GM03348 (cell line): ENCODE results near the gene TAOK1.
A peak's percentile ranks its signal among the peaks of the same experiment; 100 is the strongest.
"Not testable (repeated sequence)": the region's sequence is repeated elsewhere in the genome, so short reads cannot be mapped to it uniquely, and the experiment has no call there.

Experiments
- DNase-seq: peaks from one replicate; pipeline ENCODE4 v3.0.0; 2012; ENCODE audit warnings: low spot score

TAOK1 gene

DNA sequence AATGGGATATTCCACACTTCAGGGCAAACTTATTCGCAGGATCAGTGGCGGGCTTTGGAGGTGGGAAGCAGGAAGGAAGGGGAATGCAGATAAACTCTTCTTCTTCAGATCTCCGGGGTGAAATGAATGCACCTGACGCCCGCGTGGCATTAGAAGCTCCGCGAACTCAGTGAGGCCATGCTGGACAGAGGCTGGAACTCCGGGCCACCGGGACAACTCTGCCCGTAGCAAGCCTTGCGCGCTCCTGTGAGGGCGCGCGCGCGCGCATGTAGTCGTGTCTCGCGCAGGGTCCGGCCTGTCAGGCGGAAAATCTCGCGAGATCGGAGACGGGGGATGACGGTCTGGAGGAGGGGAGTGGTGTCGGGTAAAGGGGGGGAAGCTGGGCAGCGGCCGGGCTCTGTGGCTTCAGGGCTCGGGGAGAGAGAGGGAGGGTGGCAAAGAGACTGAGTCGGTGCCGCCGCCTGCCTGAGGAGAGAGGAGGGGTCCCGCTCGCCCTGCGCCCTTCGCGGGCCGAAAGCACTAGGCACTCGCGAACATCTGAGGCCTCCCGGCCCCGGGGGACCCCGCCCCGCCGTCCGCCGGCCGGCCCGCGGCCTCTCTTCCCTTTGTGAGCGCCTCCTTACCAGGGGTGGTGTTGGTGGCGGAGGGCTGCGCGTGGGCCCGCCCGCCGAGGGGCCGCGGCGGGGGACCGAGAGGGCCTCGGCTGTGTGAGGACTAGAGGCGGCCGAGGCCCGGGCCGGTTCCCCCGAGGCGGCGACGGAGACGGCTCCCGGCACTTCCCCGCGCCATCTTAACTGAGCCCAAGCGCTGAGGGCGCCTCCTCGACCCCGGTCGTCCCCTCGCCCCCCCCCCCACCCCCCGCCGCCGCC lies at the start of gene TAOK1:
TSS of gene TAOK1 (plus strand) at position 382 of the 869 bp plus-strand sequence. CDS start 61,186 bp downstream, outside the sequence.
- peak; percentile 98 for DNase-seq

DNA sequence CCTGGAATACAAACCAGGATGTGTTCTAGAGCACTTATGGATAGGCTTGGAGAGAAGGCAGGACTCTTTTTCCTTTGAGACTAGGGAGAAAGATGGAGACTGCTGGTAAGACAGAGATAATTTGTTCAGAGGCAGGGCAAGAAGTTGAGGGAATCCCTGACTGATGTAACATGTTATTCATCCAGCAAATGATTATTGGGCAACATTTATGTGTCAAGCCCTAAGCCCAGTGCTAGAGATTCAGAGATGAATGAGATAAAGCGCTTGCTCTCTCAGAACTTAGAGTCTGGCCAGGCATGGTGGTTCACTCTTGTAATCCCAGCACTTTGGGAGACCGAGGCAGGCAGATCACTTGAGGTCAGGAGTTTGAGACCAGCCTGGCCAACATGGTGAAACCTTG lies 48.4 kb upstream of the TAOK1 start:
- peak; percentile 51 for DNase-seq

DNA sequence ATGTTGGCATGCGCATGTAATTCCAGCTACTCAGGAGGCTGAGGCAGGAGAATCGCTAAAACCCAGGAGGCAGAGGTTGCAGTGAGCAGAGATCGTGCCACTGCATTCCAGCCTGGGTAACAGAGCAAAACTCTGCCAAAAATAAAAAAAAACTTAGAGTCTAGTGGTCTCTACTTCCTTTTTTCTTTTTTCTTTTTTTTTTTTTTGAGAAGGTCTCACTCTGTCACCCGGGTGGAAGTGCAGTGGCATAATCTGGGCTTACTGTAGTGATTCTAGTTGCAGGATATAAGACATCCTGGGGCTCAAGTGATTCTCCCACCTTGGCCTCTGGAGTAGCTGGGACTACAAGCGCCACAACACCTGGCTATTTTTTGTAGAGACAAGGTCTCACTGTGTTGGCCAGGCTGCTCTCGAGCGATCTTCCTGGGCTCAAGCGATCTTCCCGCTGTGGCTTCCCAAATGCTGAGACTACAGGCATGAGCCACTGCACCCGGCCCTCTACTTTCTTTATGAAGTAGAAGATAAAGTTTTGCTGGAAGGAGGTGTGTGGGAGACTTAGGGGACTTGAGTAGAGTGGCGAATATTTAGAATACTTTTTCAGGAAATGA lies 47.9 kb upstream of the TAOK1 start:
- DNase-seq, result no peak

DNA sequence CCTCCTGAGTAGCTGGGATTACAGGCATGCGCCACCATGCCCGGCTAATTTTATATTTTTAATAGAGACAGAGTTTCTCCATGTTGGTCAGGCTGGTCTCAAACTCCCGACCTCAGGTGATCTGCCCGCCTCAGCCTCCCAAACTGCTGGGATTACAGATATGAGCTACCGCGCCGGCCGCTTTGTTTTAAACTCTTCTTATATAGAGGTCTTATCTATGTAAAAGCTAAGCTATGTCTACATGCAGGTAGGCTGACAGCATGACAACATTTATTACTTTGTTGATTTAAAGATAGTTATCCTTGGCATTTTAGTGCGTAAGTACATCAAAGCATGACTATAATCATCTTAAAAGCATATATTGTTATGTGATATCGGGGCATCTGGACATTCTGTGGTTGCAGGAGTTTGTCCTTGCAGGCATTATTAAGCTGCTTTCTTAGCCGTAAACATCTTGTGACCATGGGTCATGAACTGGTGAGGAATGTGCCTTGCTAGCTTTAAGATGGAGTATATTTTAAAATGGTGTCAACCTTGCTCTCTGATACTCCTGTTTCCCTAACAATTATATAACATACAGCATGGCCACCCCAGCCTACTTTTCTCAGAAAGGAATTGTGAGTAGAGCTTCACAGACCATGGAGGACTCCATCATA lies 45.8 kb upstream of the TAOK1 start:
- no peak for DNase-seq

DNA sequence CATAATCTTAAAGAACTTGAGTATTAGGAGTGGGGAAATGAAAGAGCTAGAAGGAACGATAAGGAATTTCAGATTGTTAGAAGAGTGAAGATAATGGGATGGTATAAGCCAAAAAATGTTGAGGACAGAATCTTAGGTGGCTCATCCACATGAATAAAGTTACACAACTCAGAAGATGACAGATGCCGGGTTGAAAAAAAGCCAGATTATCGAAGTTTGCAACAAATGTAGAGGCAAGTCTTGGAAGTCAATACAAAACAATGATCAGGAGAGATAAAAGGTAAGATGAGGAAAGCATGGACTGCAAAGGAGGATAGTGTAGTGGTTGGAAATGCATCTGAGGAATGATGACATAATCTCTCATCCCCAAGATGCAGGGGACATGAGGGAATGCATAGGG lies 45.1 kb upstream of the TAOK1 start:
- DNase-seq, result no peak

DNA sequence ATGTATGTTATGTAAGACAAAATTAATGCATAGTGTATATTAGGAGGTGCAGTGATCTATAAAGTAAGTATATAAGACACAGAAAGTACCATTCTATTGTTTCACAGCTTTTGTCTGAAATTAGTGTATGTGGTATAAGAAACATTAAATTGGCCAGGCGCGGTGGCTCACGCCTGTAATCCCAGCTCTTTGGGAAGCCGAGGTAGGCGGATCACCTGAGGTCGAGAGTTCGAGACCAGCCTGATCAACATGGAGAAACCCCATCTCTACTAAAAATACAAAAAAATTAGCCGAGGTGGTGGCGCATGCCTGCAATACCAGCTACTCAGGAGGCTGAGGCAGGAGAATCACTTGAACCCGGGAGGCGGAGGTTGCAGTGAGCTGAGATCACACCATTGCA lies 44.7 kb upstream of the TAOK1 start:
- not testable (repeated sequence) for DNase-seq

DNA sequence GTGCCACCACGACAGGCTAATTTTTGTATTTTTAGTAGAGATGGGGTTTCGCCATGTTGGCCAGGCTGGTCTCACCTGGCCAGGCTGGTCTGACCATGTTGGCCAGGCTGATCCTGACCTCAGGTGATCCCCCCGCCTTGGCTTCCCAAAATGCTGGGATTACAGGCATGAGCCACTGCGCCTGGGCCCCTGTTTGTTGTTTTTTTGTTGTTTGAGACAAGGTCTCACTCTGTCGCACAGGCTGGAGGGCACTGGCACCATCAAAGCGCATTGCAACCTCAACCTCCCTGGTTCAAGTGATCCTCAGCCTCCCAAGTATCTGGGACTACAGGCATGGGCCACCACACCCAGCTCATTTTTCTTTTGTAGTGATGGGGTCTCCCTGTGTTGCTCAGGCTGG lies 43.7 kb upstream of the TAOK1 start:
- no peak for DNase-seq

DNA sequence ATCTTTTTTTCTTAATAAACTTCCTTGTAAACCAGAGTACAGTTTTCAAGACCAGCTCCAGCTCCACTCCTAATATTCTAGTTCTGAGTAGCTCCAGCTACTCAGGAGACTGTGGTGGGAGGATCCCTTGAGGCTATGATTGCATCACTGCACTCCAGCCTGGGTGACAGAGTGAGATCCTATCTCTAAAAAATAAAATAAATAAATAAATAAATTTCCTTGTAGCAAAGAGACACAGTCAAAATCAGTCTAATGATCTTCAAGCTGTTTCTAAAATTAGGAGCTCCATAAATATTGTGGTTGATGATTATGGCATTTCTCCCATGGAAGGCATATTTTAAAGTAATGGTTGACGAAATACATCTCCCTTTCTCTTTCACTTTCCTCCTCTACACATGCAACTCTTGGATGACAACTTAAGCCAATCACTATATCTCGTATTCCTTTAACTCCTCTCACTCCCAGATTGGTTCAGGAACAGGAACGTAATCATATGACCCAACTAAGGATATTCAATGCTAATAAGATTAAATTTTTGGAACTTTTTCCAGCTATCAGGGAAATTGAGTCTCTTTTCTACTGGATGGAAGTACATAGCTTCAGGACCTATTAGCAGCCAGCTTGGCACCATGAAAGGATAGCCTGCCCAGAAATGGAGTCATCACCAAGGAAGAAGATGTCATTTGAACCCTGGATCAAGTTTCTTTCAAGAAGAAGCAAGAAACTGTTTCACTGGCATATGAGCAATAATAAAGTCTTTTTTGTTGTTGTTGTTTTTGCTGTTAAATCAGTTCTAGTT lies 42.1 kb upstream of the TAOK1 start:
- DNase-seq, result peak; percentile 52

DNA sequence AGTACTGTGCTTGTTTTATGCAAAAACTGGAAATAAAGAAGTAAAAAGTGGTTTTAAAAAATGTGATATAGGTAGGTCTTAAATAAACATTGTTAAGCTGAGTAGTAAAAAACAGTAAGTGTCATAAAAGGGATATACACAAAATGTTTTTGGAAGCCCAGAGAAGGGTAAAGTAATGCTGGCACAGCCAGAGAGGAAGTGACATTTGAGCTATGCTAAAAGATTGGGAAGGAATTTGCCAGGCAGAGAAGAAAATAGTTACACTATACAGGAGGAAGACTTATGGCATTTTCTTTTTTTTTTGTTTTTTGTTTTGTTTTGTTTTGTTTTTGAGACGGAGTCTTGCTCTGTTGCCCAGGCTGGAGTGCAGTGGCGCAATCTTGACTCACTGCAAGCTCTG lies 40.8 kb upstream of the TAOK1 start:
- DNase-seq, result no peak

DNA sequence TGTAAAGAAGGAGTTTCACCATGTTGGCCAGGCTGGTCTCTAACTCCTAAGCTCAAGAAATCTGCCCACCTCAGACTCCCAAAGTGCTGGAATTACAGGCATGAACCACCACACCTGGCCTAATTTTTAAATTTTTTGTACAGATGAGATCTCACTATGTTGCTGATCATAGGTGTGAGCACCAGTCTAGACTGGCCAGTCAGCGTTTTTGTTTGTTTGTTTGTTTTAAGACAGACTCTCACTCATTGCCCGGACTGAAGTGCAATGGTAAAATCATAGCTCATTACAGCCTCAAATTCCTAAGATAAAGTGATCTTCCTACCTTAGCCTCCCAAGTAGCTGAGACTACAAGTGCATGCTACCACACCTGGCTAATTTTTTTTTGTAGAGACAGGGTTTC lies 38.0 kb upstream of the TAOK1 start:
- DNase-seq, result no peak

DNA sequence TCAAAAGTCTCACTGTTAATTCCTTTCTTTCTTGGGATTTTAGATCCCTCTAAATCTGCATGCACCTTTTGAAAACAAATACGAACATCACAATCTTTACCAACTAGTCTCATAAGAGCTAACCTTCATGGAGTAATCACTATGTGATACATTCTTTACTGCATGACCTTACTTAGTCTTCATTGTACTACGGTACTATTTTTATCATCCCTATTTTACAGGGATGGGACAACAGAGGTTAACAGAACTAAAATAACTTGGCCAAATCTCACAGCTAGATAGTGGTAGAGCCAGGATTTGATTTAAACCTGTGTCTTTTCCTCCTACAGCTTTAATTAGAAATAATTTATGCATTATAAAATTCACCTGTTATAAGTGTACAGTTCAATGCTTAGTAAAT lies 32.9 kb upstream of the TAOK1 start:
- no peak for DNase-seq

DNA sequence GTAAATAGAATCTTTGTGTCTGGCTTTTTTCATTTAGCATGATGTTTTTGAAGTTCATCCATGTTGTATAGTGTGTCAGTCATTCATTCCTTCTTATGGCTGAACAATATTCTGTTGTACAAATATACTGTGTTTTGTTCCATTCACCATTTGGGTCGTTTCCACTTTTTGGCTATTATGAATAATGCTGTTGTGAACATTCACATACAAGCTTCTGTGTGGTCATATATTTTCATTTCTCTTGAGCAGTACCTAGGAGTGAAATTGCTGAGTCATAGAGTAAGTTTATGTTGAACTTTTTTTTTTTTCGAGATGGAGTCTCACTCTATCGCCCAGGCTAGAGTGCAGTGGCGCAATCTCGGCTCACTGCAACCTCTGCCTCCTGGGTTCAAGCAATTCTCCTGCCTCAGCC lies 32.3 kb upstream of the TAOK1 start:
- DNase-seq, result no peak

DNA sequence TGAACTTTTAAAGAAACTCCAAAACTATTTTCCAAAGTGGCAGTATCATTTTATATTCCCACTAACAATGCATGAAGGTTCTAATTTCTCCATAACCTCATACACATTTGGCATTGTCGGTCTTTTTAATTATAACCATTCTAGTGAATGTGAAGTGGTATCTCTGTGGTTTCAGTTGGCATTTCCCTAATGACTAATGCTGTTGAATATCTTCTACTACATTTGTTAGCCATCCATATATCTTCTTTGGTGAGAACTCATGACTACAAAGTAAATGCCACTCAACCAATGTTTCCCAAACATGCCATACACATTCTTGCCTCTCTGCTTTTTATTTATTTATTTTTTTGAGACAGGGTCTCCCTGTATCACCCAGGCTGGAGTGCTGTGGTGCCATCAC lies 31.7 kb upstream of the TAOK1 start:
- DNase-seq, result no peak

DNA sequence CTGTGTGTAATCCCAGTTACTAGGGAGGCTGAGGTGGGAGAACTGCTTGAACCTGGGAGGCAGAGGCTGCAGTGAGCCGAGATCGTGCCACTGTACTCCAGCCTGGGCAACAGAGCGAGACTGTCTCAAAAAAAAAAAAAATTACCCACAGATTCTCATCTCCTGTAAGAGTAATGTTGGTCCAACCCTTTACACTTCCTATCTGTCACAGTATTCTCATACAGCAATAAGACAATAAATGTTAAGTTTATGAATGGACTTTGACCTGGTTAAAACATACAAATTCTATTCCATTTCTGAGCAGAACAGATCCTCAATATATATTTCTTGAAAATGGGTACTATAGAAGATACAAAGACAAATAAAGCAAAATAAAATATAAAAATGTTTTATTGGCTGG lies 30.4 kb upstream of the TAOK1 start:
- no peak for DNase-seq

DNA sequence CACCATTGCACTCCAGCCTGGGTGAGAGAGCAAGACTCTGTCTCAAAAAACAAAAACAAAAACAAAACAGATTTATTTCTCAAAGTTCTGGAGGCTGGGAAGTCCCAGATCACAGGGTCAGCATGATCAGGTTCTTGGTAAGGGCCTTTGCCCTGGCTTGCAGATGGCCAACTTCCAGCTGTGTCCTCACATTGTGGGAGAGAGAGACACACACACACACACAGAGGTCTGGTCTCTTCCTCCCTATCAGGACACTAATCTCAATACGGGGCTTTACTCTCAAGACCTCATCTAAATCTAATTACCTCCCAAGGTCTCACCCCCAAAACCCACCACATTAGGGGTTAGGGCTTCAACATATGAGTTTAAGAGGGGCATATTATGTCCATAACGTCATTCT lies 26.4 kb upstream of the TAOK1 start:
- no peak for DNase-seq

DNA sequence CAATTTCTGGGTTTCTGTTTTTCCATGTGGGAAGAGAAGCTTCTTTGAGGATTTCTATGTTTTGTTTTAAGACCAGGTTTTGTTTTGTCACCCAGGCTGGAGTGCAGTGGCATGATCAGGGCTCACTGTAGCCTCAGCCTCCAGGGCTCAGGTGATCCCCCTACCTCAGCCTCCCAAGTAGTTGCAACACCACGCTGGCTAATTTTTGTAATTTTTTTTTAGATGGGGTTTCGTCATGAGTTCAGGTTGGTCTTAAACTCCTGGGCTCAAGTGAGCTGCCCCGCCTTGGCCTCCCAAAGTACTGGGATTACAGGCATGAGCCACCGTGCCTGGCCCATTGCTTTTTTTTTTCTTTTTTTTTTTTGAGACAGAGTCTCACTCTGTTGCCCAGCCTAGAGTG lies 25.5 kb upstream of the TAOK1 start:
- no peak for DNase-seq

DNA sequence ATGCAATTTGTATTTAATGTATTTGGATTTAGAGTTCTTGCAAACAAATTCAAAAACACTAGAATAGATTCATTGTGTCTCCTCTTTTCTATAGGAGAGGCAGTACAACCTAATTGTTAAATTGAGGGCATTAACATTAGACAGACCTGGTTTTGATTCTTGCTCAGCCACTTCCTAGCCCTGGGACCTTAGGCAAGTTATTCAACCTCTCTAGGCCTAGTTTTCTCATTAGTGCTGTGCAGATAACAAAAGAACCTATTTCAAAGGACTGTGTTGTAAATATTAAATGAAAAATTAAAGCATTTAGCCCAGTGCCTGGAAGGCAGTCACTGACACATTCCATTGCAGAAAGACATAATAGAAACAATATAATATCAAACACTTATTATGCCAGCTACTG lies 22.0 kb upstream of the TAOK1 start:
- DNase-seq, result no peak

DNA sequence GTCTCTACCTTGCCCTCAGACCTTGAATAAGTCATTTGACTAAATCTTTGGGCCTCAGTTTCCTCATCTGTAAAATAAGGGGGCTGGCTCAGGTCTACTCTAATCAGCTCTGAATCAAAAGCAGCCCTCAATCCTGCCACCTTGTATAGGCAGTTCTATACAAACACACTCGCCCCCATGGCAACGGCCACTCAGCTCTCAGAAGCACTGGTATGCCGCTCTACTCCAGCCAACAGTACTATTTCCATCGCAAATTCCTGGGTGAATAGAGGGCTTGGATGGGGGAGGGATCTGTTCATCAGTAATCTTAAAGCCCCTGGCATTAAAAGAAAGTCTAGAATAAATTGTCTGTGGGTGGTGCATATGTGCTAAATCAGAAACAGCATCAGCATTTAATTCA lies 21.2 kb upstream of the TAOK1 start:
- DNase-seq, result no peak

DNA sequence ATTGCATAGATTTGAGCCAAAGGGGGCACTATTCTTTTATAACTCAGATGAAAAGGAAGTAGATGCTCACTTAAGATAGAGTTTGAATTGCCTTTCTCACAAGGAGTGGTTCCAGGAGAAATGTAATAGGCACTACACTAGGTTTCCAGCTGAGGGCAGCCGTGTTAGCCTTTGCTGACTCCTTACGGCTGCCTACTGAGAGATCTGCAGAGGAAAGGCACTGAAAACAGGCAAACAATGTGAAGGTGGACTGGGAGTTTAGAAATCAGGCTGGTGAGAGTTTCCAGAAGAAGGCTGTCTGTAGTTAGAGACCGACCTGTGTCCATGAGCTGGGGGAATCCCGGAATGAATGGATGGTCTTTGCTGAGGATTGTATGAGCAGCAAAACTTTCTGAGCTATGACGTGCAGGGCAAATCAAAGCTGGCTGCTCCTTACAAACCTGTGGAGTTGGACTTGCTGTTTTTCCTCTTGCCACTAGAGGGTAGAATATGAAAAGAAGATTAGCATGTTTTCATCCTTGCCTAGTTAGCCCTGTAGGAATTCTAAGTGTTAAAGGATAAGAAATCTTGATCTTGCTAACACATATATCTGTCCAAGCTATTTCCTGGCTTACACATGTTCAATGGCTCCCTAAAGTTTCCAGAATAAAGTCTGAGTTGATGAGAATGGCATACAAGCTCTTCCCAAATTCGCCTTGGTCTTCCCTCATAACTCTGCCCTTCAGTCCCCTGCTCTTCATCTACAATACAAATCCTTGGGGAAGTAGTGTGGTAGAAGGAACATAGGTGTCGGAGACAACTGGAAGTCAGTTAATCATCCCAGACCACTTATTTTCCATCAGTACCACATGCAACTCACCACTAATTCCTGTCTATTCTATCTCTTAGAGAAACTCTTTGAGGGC lies 20.1 kb upstream of the TAOK1 start:
- peak; percentile 80 for DNase-seq

DNA sequence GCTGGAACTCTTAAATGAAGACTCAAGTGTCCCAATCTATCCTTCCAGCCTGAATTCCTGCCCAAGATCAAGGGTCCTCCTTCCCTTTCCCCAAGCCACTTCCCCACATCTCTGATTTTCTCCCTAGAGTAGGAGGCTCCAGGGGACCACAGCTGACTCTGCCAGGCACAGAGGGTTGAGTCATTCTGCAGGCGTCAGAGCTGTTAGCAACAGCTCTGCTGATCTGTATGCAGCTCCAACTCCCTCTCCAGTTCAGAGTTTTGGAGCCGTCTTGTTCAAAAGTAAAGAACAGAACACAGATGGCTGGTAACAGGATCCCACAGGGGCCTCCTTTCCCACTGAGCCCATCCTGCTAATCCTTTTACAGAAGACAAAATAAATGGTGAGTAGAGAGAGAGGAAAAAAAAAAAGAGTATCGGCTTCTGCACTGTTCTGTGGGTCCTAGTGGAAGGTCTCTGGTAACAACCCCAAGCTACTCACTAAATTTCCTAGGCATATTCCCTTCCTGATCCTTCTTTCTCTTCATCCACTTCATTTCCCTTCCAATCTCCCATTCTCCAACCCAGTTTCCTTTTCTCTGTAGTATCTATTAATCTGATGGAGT lies 13.4 kb upstream of the TAOK1 start:
- peak; percentile 83 for DNase-seq

DNA sequence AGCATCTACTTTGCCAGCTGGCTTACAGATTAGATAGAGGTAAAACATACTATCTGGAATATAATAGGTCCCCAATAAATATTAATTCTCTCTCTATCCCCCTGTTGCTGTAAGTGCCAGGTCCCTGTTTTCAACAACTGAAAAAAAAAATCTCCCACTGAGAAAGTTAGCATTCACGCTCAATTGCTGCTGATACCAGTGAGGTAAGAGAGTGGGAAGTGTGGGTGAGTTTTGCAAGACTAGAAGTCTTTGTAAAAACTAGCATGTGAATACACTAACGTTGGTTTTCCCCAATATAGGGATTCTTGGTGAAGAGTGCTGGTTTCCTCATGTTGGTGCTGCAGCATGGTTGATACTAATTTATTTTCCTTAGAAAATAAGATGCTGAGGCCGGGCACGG lies 11.7 kb upstream of the TAOK1 start:
- no peak for DNase-seq
